Omental fat pad (tissue), 4 donors: ENCODE data around the gene IL24. TPM values are rescaled to one million over a fixed set of nuclear protein-coding genes. Genes with fewer than 3 reads are reported as not detected.

ENCODE experiments used
- ATAC-seq: fragments of 150-250 bp; one replicate; pipeline ENCODE4 v1.9.1; 2016; ENCODE audit warnings: mild to moderate bottlenecking, moderate library complexity; ENCODE audit not compliant: low FRiP score
- DNase-seq: peaks from one replicate; pipeline ENCODE4 v3.0.0-alpha.2; 2019; ENCODE audit warnings: low spot score
- total RNA-seq, 4 donors: library from RNA; depleted of rRNA; stranded (reverse); fragments of >200 nt; gene quantifications; one replicate each; pipeline ENCODE4 v1.1.0, GENCODE V29; 2016
- TF ChIP-seq, protein P1 (sequence below), 3 donors: fragments of 450-650 bp; IDR thresholded peaks; one replicate each; pipeline ENCODE4 v1.5.1; 2016 to 2017; ENCODE audit warnings: antibody characterized with exemption in 3 of 3, mild to moderate bottlenecking in 3 of 3, moderate library complexity in 2 of 3

The IL24 gene
- total RNA-seq, 4 donors from 2014 or later = 5.1 to 65.1 TPM; not detected in 2

DNA sequence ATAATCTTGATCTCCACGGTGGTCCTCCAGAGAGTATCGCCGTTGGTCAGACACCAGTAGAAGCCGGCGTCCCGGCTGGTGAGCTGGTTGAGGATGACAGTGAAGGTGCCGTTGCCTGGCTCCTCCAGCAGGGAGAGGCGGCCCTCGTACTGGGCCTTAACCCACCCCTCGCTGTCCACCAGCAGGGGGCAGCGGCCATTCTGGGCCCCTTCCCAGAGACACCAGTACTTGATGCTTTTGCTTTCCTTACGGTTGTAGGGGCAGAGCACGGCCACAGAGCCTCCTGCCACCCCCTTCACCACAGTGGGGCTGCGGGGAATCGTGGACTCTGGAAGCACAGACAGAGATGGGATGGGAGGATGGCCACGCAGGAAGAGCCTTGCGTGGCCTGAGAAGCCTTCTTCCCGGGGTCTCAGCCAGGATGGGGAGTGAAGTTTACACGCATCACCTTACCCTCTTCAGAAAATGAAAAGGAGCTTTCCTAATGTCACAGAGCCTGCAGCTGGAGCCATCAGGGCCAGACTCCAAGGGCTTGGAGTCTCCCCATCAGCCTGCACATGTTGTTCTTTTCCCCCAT lies 38.3 kb downstream of the IL24 start:
- TF ChIP-seq, protein P1, sequence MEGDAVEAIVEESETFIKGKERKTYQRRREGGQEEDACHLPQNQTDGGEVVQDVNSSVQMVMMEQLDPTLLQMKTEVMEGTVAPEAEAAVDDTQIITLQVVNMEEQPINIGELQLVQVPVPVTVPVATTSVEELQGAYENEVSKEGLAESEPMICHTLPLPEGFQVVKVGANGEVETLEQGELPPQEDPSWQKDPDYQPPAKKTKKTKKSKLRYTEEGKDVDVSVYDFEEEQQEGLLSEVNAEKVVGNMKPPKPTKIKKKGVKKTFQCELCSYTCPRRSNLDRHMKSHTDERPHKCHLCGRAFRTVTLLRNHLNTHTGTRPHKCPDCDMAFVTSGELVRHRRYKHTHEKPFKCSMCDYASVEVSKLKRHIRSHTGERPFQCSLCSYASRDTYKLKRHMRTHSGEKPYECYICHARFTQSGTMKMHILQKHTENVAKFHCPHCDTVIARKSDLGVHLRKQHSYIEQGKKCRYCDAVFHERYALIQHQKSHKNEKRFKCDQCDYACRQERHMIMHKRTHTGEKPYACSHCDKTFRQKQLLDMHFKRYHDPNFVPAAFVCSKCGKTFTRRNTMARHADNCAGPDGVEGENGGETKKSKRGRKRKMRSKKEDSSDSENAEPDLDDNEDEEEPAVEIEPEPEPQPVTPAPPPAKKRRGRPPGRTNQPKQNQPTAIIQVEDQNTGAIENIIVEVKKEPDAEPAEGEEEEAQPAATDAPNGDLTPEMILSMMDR (IDR thresholded peaks at IDR 0.05) = peak in 1 of 3 donors; percentile 4
- DNase-seq (no peak), ATAC-seq (no peak)

GRCh38 chr1:206937425-206937824 lies 40.2 kb downstream of the IL24 start:
- TF ChIP-seq, protein P1 (IDR thresholded peaks at IDR 0.05) = no peak
- no peak for ATAC-seq

DNA sequence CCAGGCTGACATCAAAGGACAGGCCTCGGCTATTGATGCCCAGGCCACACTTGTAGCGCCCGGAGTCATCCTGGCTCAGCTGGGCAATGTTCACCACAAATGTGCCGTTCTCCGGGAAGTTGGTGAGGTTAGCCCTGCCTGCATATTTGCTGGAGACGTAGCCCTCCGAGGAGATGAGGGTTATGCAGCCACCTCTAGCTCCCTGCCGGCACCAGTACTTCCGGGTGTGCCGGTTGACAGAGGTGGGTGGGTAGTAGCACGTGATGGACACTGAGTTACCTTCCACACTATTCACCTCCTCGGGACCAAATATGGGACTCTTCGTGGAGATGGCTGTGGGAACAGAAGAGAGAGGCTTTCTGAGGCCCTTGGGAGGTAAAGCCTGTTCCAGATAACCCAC lies 41.9 kb downstream of the IL24 start:
- ATAC-seq (no peak), DNase-seq (no peak)
- TF ChIP-seq, protein P1 (IDR thresholded peaks at IDR 0.05) = no peak

More at GRCh38 chr1:206937425-206937824, 40.2 kb downstream of the IL24 start:
- DNase-seq = no peak

DNA sequence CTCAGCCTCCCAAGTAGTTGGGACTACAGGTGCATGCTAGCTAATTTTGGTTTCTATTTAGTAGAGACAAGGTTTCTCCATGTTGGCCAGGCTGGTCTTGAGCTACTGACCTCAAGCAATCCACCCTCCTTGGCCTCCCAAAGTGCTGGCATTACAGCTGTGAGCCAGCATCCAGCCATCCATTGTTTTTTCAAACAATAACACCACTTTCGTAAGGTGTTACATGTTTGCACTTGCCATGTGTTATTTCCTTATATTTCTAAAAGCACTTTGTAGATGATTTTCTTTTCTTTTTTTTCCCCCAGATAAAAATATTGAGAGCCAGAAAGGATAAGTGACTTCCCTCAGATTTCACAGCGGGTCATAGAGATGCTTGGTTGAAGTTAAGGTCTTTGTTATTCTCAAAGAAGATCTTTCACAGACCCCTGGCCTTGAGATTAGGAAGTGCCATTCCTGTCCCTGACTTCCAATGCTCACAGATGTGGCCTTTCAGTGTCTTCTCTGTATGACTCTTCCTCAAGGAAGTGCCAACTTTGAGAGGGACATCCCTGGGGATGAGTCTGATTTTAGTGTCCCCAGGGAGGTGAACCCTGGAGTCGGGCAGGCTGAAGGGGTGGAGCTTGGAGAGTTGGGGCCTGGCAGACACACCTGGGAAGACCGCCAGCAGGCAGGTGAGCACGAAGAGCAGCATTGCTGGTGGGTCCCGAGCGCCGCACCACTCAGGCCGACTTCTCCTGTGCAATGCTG lies 42.8 kb downstream of the IL24 start:
- DNase-seq = no peak
- no peak for ATAC-seq
- TF ChIP-seq, protein P1 (IDR thresholded peaks at IDR 0.05) = no peak

DNA sequence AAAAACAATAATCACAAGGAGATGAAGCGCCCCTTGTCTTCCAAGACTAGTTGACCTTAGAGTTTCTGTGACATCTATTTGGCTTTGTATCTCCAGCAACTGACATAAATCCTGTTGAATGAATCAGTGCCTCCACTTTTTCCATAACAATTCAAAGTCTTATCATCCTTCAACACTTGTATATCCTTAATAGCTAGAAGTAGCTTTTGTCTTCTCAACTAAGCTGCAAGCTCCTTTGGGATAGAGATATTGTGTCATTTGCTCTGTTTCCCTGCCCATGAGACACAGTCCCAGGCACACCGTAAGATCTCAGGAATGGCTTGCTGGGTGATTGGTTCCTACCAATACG lies 43.3 kb downstream of the IL24 start:
- DNase-seq (no peak), ATAC-seq (no peak)
- TF ChIP-seq, protein P1 (IDR thresholded peaks at IDR 0.05) = no peak

GRCh38 chr1:206941766-206942418 lies 44.6 kb downstream of the IL24 start:
- DNase-seq (no peak), ATAC-seq (no peak)
- TF ChIP-seq, protein P1 (IDR thresholded peaks at IDR 0.05) = no peak
